ENCODE measurements around the gene FPR3. TPM values are rescaled to one million over a fixed set of nuclear protein-coding genes. Genes with fewer than 3 reads are reported as not detected.
"Not testable (repeated sequence)": the region's sequence is repeated elsewhere in the genome, so short reads cannot be mapped to it uniquely, and the experiment has no call there.

The FPR3 gene
- total RNA-seq, 2 experiments from 2014 or later: not detected

DNA sequence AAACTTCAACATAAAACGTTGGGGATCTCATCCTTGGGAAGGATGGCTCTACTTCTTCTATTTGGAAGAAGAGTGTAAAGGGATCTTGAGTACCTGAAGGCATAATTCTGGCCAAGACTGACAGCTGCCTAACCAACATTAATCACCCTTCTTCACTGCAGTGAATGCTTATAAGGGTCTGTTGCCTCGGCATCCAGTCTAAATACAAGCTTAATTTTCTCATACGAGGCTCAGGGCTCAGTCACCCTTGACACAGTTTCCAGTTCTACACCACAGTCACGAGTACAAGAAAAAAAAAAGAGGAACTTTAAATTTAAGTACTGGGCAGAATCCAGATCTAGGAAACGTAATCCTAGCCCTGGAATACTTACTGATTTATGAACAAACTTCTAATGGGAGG, 9.0 kb downstream of the FPR3 start:
- Histone ChIP-seq H3K4me3 (ENCODE audit: low read depth, low read length, poor library complexity, severe bottlenecking) (no peak overlapping the region), H3K79me2 (ENCODE audit: insufficient read depth, low read depth, low read length) (no peaks in the 10 kb centered on the region), H3K9me3 (ENCODE audit: low read length) (no peaks in the 10 kb centered on the region), H3K9me2 (ENCODE audit: insufficient read depth, low read length) (no peaks in the 10 kb centered on the region), H3K36me3 (ENCODE audit: insufficient read depth, low read length) (no peaks in the 10 kb centered on the region), H3K4me1 (ENCODE audit: insufficient read depth, low read length, poor library complexity, severe bottlenecking) (no peaks in the 10 kb centered on the region), H4K20me1 (ENCODE audit: insufficient read depth, low read length) (no peaks in the 10 kb centered on the region), H2AFZ (ENCODE audit: low read length) (no peak overlapping the region), H3K27ac (ENCODE audit: low read depth, low read length, poor library complexity, severe bottlenecking) (no peak overlapping the region), H3K4me2 (ENCODE audit: low read length) (no peak overlapping the region)
- BruUV-seq (replicated peaks): no TSS peak
- intact Hi-C loops (cut with micrococcal nuclease; ENCODE audit: unreplicated experiment): no loop called here
- TF ChIP-seq, protein P1, sequence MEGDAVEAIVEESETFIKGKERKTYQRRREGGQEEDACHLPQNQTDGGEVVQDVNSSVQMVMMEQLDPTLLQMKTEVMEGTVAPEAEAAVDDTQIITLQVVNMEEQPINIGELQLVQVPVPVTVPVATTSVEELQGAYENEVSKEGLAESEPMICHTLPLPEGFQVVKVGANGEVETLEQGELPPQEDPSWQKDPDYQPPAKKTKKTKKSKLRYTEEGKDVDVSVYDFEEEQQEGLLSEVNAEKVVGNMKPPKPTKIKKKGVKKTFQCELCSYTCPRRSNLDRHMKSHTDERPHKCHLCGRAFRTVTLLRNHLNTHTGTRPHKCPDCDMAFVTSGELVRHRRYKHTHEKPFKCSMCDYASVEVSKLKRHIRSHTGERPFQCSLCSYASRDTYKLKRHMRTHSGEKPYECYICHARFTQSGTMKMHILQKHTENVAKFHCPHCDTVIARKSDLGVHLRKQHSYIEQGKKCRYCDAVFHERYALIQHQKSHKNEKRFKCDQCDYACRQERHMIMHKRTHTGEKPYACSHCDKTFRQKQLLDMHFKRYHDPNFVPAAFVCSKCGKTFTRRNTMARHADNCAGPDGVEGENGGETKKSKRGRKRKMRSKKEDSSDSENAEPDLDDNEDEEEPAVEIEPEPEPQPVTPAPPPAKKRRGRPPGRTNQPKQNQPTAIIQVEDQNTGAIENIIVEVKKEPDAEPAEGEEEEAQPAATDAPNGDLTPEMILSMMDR (conservative IDR thresholded peaks at IDR 0.05; ENCODE audit: low read length): no peak
- no peak for TF ChIP-seq EZH2phosphoT487 (IDR thresholded peaks at IDR 0.05; ENCODE audit: borderline replicate concordance, low read depth, low read length)
- DNase-seq (ENCODE audit: low spot score): no peak
- ChIA-PET CTCF (ENCODE audit: unreplicated experiment) (no interaction called here), POLR2A (no interaction called here)

GRCh38 chr19:51804789-51805188, 9.8 kb downstream of the FPR3 start:
- intact Hi-C loops (cut with micrococcal nuclease; ENCODE audit: unreplicated experiment); H3K9me3 ChIP-seq (ENCODE audit: low read length); CTCF ChIA-PET (ENCODE audit: unreplicated experiment); H2AFZ ChIP-seq (ENCODE audit: low read length); H3K36me3 ChIP-seq (ENCODE audit: insufficient read depth, low read length); H3K4me3 ChIP-seq (ENCODE audit: low read depth, low read length, poor library complexity, severe bottlenecking); H3K27ac ChIP-seq (ENCODE audit: low read depth, low read length, poor library complexity, severe bottlenecking); H3K4me2 ChIP-seq (ENCODE audit: low read length); H3K9me2 ChIP-seq (ENCODE audit: insufficient read depth, low read length); H3K4me1 ChIP-seq (ENCODE audit: insufficient read depth, low read length, poor library complexity, severe bottlenecking); DNase-seq (ENCODE audit: low spot score); H4K20me1 ChIP-seq (ENCODE audit: insufficient read depth, low read length); H3K79me2 ChIP-seq (ENCODE audit: insufficient read depth, low read depth, low read length); POLR2A ChIA-PET; BruUV-seq (replicated peaks): not testable (repeated sequence)

DNA sequence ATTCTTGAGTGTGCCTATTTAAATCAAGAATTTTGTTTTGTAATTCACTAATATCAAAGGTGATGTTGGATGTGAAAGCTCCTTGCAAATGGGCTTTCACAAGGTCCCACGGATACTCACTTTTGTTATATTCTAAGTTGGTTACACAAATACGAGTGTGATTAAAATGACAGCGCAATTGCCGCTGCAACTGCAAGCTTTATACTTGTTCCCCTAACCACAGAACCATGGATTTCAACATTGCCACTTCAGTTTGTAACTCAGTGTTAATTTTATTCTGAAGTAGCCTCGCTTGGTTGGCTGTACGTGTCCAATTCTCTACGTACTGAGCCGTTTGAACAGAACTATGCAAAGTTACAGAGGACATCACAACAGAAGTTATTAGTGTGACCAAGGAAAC, 10.4 kb downstream of the FPR3 start:
- H3K4me2 ChIP-seq (ENCODE audit: low read length); H3K9me3 ChIP-seq (ENCODE audit: low read length); intact Hi-C loops (cut with micrococcal nuclease; ENCODE audit: unreplicated experiment); CTCF ChIA-PET (ENCODE audit: unreplicated experiment); H3K4me3 ChIP-seq (ENCODE audit: low read depth, low read length, poor library complexity, severe bottlenecking); POLR2A ChIA-PET; H2AFZ ChIP-seq (ENCODE audit: low read length); H3K36me3 ChIP-seq (ENCODE audit: insufficient read depth, low read length); H3K4me1 ChIP-seq (ENCODE audit: insufficient read depth, low read length, poor library complexity, severe bottlenecking); H3K9me2 ChIP-seq (ENCODE audit: insufficient read depth, low read length); H3K79me2 ChIP-seq (ENCODE audit: insufficient read depth, low read depth, low read length); H3K27ac ChIP-seq (ENCODE audit: low read depth, low read length, poor library complexity, severe bottlenecking); DNase-seq (ENCODE audit: low spot score); BruUV-seq (replicated peaks); H4K20me1 ChIP-seq (ENCODE audit: insufficient read depth, low read length): not testable (repeated sequence)

GRCh38 chr19:51806571-51806970, 11.6 kb downstream of the FPR3 start:
- CTCF ChIA-PET (ENCODE audit: unreplicated experiment); H3K9me3 ChIP-seq (ENCODE audit: low read length); H3K27ac ChIP-seq (ENCODE audit: low read depth, low read length, poor library complexity, severe bottlenecking); H3K9me2 ChIP-seq (ENCODE audit: insufficient read depth, low read length); H3K4me2 ChIP-seq (ENCODE audit: low read length); POLR2A ChIA-PET; H3K79me2 ChIP-seq (ENCODE audit: insufficient read depth, low read depth, low read length); H2AFZ ChIP-seq (ENCODE audit: low read length); H3K36me3 ChIP-seq (ENCODE audit: insufficient read depth, low read length); BruUV-seq (replicated peaks); intact Hi-C loops (cut with micrococcal nuclease; ENCODE audit: unreplicated experiment); H3K4me1 ChIP-seq (ENCODE audit: insufficient read depth, low read length, poor library complexity, severe bottlenecking); DNase-seq (ENCODE audit: low spot score); H3K4me3 ChIP-seq (ENCODE audit: low read depth, low read length, poor library complexity, severe bottlenecking); H4K20me1 ChIP-seq (ENCODE audit: insufficient read depth, low read length): not testable (repeated sequence)

Measured in OCI-LY7 (cell line).